MM.1S (cell line): ENCODE results near the gene SMARCA4.
"Not testable (repeated sequence)": the region's sequence is repeated elsewhere in the genome, so short reads cannot be mapped to it uniquely, and the experiment has no call there.

Experiments used
- DNase-seq: peaks from one replicate; pipeline ENCODE4 v3.0.0-alpha.2; 2015
- H2AFZ ChIP-seq: fragments of 300-600 bp; sonication (generic); 2 replicates; pipeline ENCODE4 v1.6.0; 2016; ENCODE audit warnings: antibody characterized with exemption, low read length
- H3F3A ChIP-seq: fragments of 300-600 bp; sonication (generic); 2 replicates; pipeline ENCODE4 v1.6.1; 2016; ENCODE audit warnings: mild to moderate bottlenecking, antibody characterized with exemption, low read length, moderate library complexity, mixed read lengths; ENCODE audit not compliant: insufficient read depth
- H3K27ac ChIP-seq: fragments of 300-600 bp; sonication (generic); 2 replicates; pipeline ENCODE4 v1.5.1; 2016; ENCODE audit warnings: mild to moderate bottlenecking, low read length
- H3K27me3 ChIP-seq: fragments of 300-600 bp; sonication (generic); replicated peaks from 2 replicates; pipeline ENCODE4 v1.6.0; 2016; ENCODE audit warnings: low read length; ENCODE audit not compliant: insufficient read depth
- H3K36me3 ChIP-seq: fragments of 300-600 bp; sonication (generic); replicated peaks from 2 replicates; pipeline ENCODE4 v1.6.1; 2016; ENCODE audit warnings: mild to moderate bottlenecking, low read length, mixed read lengths; ENCODE audit not compliant: insufficient read depth
- H3K4me1 ChIP-seq: fragments of 300-600 bp; sonication (generic); 2 replicates; pipeline ENCODE4 v1.6.1; 2016; ENCODE audit warnings: low read length, mixed read lengths
- H3K4me2 ChIP-seq: fragments of 300-600 bp; sonication (generic); 2 replicates; pipeline ENCODE4 v1.6.0; 2016; ENCODE audit warnings: low read depth, low read length
- H3K4me3 ChIP-seq: fragments of 300-600 bp; sonication (generic); 2 replicates; pipeline ENCODE4 v1.5.1; 2016; ENCODE audit warnings: low read length, mixed read lengths
- H3K79me2 ChIP-seq: fragments of 300-600 bp; sonication (generic); 2 replicates; pipeline ENCODE4 v1.6.1; 2016; ENCODE audit warnings: mixed run types, low read length, mixed read lengths
- H3K9ac ChIP-seq: fragments of 300-600 bp; sonication (generic); 2 replicates; pipeline ENCODE4 v1.6.1; 2016; ENCODE audit warnings: low read length, mixed read lengths
- H3K9me2 ChIP-seq: fragments of 300-600 bp; sonication (generic); replicated peaks from 2 replicates; pipeline ENCODE4 v1.6.1; 2016; ENCODE audit warnings: mild to moderate bottlenecking, low read length, mixed read lengths; ENCODE audit not compliant: insufficient read depth
- H3K9me3 ChIP-seq: fragments of 300-600 bp; sonication (generic); replicated peaks from 2 replicates; pipeline ENCODE4 v1.6.1; 2016; ENCODE audit warnings: mild to moderate bottlenecking, low read length, mixed read lengths; ENCODE audit not compliant: insufficient read depth
- H4K20me1 ChIP-seq: fragments of 300-600 bp; sonication (generic); 2 replicates; pipeline ENCODE4 v1.6.1; 2016; ENCODE audit warnings: mild to moderate bottlenecking, low read length, moderate library complexity, mixed read lengths; ENCODE audit not compliant: insufficient read depth
- CTCF ChIP-seq: fragments of 300-600 bp; sonication (generic); IDR thresholded peaks from 2 replicates; pipeline ENCODE4 v1.5.1; 2016; ENCODE audit warnings: antibody characterized with exemption, low read length, mixed read lengths
- EZH2 ChIP-seq: fragments of 300-600 bp; sonication (generic); optimal IDR thresholded peaks from 2 replicates; pipeline ENCODE3; 2017; ENCODE audit warnings: low read depth, mild to moderate bottlenecking, antibody characterized with exemption, low read length, mixed read lengths
- EZH2phosphoT487 ChIP-seq: fragments of 300-600 bp; sonication (generic); IDR thresholded peaks from 2 replicates; pipeline ENCODE4 v1.6.1; 2018; ENCODE audit warnings: antibody characterized with exemption, low read length

The SMARCA4 gene

GRCh38 chr19:10991521-10992081, 30.8 kb downstream of the SMARCA4 start:
- Histone ChIP-seq H3K36me3 (peaks cover 5% of the 10 kb centered on the region; the same call in 1 of the 2 replicates), H3K27ac (no peak overlapping the region), H3K4me1 (no peaks in the 10 kb centered on the region), H3K9me2 (no peaks in the 10 kb centered on the region), H3K9ac (no peak overlapping the region), H3K79me2 (peaks cover 11% of the 10 kb centered on the region; the same call in 1 of the 2 replicates), H3K9me3 (no peaks in the 10 kb centered on the region), H4K20me1 (no peaks in the 10 kb centered on the region), H3F3A (no peaks in the 10 kb centered on the region), H3K4me3 (no peak overlapping the region), H3K4me2 (no peak overlapping the region), H3K27me3 (no peaks in the 10 kb centered on the region), H2AFZ (no peak overlapping the region)
- no peak for DNase-seq
- no peak for TF ChIP-seq CTCF
- TF ChIP-seq EZH2phosphoT487: no peak
- TF ChIP-seq EZH2: no peak

GRCh38 chr19:10992174-10992573, 31.3 kb downstream of the SMARCA4 start:
- H3K4me1 ChIP-seq, H3K9ac ChIP-seq, H4K20me1 ChIP-seq, H3K4me3 ChIP-seq, H3K79me2 ChIP-seq, H3K4me2 ChIP-seq, H3K27me3 ChIP-seq, H3K9me2 ChIP-seq, H2AFZ ChIP-seq, H3K27ac ChIP-seq, H3F3A ChIP-seq, H3K36me3 ChIP-seq, H3K9me3 ChIP-seq, DNase-seq: not testable (repeated sequence)

GRCh38 chr19:10995926-10996600, 35.2 kb downstream of the SMARCA4 start:
- H3K4me1 ChIP-seq: no peaks in the 10 kb centered on the region
- no peak for DNase-seq
- H3K9me3 ChIP-seq: no peaks in the 10 kb centered on the region
- no peak overlapping the region for H3K4me2 ChIP-seq
- no peaks in the 10 kb centered on the region for H3K9me2 ChIP-seq
- H3K79me2 ChIP-seq: peaks cover 5% of the 10 kb centered on the region; the same call in 1 of the 2 replicates
- H3K4me3 ChIP-seq: no peak overlapping the region
- no peak overlapping the region for H3K9ac ChIP-seq
- H3K27me3 ChIP-seq: no peaks in the 10 kb centered on the region
- peaks cover 4% of the 10 kb centered on the region for H3K36me3 ChIP-seq
- H4K20me1 ChIP-seq: no peaks in the 10 kb centered on the region
- TF ChIP-seq EZH2 (no peak), CTCF (no peak), EZH2phosphoT487 (no peak)
- H3K27ac ChIP-seq: no peak overlapping the region
- no peaks in the 10 kb centered on the region for H3F3A ChIP-seq
- no peak overlapping the region for H2AFZ ChIP-seq

GRCh38 chr19:10998045-10998533, 37.3 kb downstream of the SMARCA4 start:
- TF ChIP-seq EZH2 (no peak), EZH2phosphoT487 (no peak), CTCF (no peak)
- Histone ChIP-seq H3K4me1 (no peaks in the 10 kb centered on the region), H4K20me1 (no peaks in the 10 kb centered on the region), H3K27ac (no peak overlapping the region), H3K9ac (no peak overlapping the region), H3K4me3 (no peak overlapping the region), H3K27me3 (no peaks in the 10 kb centered on the region), H2AFZ (no peak overlapping the region), H3K9me2 (no peaks in the 10 kb centered on the region), H3K9me3 (no peaks in the 10 kb centered on the region), H3K79me2 (peaks cover 3% of the 10 kb centered on the region; the same call in 1 of the 2 replicates), H3K36me3 (peaks cover 4% of the 10 kb centered on the region), H3F3A (no peaks in the 10 kb centered on the region), H3K4me2 (no peak overlapping the region)
- DNase-seq: no peak
